Liver (tissue), 9 donors: ENCODE data around the gene EXOC3L2. TPM values are rescaled to one million over a fixed set of nuclear protein-coding genes. Genes with fewer than 3 reads are reported as not detected.

Experiments
- DNase-seq: peaks from one replicate; pipeline ENCODE4 v3.0.0-alpha.2; 2017; ENCODE audit warnings: low spot score
- H3K27ac ChIP-seq, 2 donors: one replicate each; pipeline ENCODE4 v1.7.0; 2013; ENCODE audit warnings: inconsistent platforms in 2 of 2, low read length in 2 of 2, control low read depth in 1 of 2, low read depth in 1 of 2, mild to moderate bottlenecking in 1 of 2
- H3K27me3 ChIP-seq, 4 donors: one replicate each; pipeline versions ENCODE4 v1.6.1 to v1.7.0; 2013; ENCODE audit warnings: low read length in 3 of 4, inconsistent platforms in 1 of 4, mild to moderate bottlenecking in 1 of 4, moderate library complexity in 1 of 4; ENCODE audit not compliant: control insufficient read depth in 4 of 4, insufficient read depth in 4 of 4
- H3K36me3 ChIP-seq, 4 donors: one replicate each; pipeline versions ENCODE4 v1.6.1 to v1.7.0; 2013; ENCODE audit warnings: low read length in 3 of 4, mild to moderate bottlenecking in 3 of 4, low read depth in 1 of 4, moderate library complexity in 1 of 4; ENCODE audit not compliant: control insufficient read depth in 4 of 4, insufficient read depth in 3 of 4
- H3K4me1 ChIP-seq, 4 donors: one replicate each; pipeline versions ENCODE4 v1.6.1 to v1.7.0; 2013; ENCODE audit warnings: low read length in 3 of 4, mild to moderate bottlenecking in 3 of 4, moderate library complexity in 1 of 4; ENCODE audit not compliant: control insufficient read depth in 4 of 4, insufficient read depth in 4 of 4
- H3K4me3 ChIP-seq, 3 donors: one replicate each; pipeline versions ENCODE4 v1.6.1 to v1.7.0; 2013; ENCODE audit warnings: low read length in 3 of 3, control low read depth in 1 of 3, low read depth in 1 of 3, mild to moderate bottlenecking in 1 of 3
- H3K9ac ChIP-seq, 2 donors: one replicate each; pipeline ENCODE4 v1.7.0; 2013; ENCODE audit warnings: low read length in 2 of 2, mild to moderate bottlenecking in 2 of 2, moderate library complexity in 2 of 2, control low read depth in 1 of 2, low read depth in 1 of 2
- H3K9me3 ChIP-seq, 4 donors: one replicate each; pipeline versions ENCODE4 v1.6.1 to v1.7.0; 2013; ENCODE audit warnings: low read length in 3 of 4; ENCODE audit not compliant: control insufficient read depth in 4 of 4
- CTCF ChIP-seq: fragments of 150-350 bp; IDR thresholded peaks from 2 replicates; pipeline ENCODE4 v1.5.1; 2017; ENCODE audit warnings: improper control_type of control experiment, low read depth, low read length; ENCODE audit not compliant: missing input control
- EGR1 ChIP-seq, 2 donors: IDR thresholded peaks; 2 replicates each; pipeline ENCODE4 v1.6.1; 2016 to 2018; ENCODE audit warnings: antibody characterized with exemption in 2 of 2, low read depth in 2 of 2
- FOXA2 ChIP-seq: IDR thresholded peaks from 2 replicates; pipeline ENCODE4 v1.6.1; 2016; ENCODE audit warnings: antibody characterized with exemption
- GABPA ChIP-seq, 2 donors: IDR thresholded peaks in 1 of 2; conservative IDR thresholded peaks in 1 of 2; 2 replicates each; pipeline ENCODE4 v1.6.1; 2016; ENCODE audit warnings: antibody characterized with exemption in 2 of 2, mild to moderate bottlenecking in 1 of 2, moderate library complexity in 1 of 2
- HNF4A ChIP-seq, 2 donors: conservative IDR thresholded peaks; 2 replicates each; pipeline ENCODE4 v1.6.1; 2016; ENCODE audit warnings: antibody characterized with exemption in 2 of 2, mild to moderate bottlenecking in 2 of 2
- JUND ChIP-seq, 2 donors: IDR thresholded peaks; 2 replicates each; pipeline ENCODE4 v1.6.1; 2016; ENCODE audit warnings: antibody characterized with exemption in 2 of 2
- NR2F2 ChIP-seq: IDR thresholded peaks from 2 replicates; pipeline ENCODE4 v1.6.1; 2016; ENCODE audit warnings: antibody characterized with exemption
- REST ChIP-seq: IDR thresholded peaks from 2 replicates; pipeline ENCODE4 v1.6.1; 2016; ENCODE audit warnings: antibody characterized with exemption, mild to moderate bottlenecking
- RXRA ChIP-seq, 2 donors: IDR thresholded peaks; 2 replicates each; pipeline ENCODE4 v1.6.1; 2017 to 2018; ENCODE audit warnings: antibody characterized with exemption in 2 of 2, mild to moderate bottlenecking in 1 of 2
- SP1 ChIP-seq: IDR thresholded peaks from 2 replicates; pipeline ENCODE4 v1.6.1; 2018; ENCODE audit warnings: antibody characterized with exemption, mild to moderate bottlenecking
- WGBS: extraction: QIAGEN DNeasy Blood & Tissue Kit; methylation state at CpG from one replicate; pipeline ENCODE4 v1.1.7; 2013; 5-methylcytosine and 5-hydroxymethylcytosine counted together
- polyA plus RNA-seq, 2 donors: library from polyadenylated mRNA; stranded (reverse) in 1 of 2; unstranded in 1 of 2; fragments of 200-250 nt in 1 of 2; fragments of >200 nt in 1 of 2; fragmentation: Nextera tagmentation in 1 of 2; extraction: Ambion mirVana in 1 of 2; gene quantifications; one replicate each; pipeline versions ENCODE4 v1.2.1 to v1.2.3, GENCODE V29; 2013 to 2015
- total RNA-seq, 2 donors: library from RNA; depleted of rRNA; stranded (reverse); fragments of >200 nt; gene quantifications; one replicate each; pipeline ENCODE4 v1.2.3, GENCODE V29; 2014
- TF ChIP-seq, protein P1 (sequence below): IDR thresholded peaks from 2 replicates; pipeline ENCODE4 v1.6.1; 2016; ENCODE audit warnings: antibody characterized with exemption
- donor health status: healthy.
- donor health status: healthy.
- donor health status: healthy.
- donor health status: healthy.
- donor health status: healthy.

Gene EXOC3L2
- total and polyA plus RNA-seq, 4 donors, result 1.3 to 7.3 (median 4.1) TPM

DNA sequence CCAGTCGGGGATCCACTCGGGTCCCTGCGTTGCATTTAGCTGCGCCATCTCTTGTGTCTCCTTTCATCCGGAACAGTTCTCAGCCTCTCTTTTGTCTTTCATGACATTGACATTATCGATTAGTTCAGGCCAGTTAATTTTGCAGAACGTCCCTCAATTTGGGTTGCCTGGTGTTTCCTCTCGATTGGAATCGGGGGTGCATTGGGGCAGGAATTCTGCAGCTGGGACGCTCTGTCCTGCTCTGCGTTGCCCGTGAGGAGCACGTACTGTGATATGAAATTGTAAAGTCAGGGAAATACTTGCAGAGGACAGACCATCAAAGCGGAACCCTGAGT is 28.3 kb upstream of the EXOC3L2 start:
- peak overlapping the region; percentile 62 to 90 for H3K27ac ChIP-seq

DNA sequence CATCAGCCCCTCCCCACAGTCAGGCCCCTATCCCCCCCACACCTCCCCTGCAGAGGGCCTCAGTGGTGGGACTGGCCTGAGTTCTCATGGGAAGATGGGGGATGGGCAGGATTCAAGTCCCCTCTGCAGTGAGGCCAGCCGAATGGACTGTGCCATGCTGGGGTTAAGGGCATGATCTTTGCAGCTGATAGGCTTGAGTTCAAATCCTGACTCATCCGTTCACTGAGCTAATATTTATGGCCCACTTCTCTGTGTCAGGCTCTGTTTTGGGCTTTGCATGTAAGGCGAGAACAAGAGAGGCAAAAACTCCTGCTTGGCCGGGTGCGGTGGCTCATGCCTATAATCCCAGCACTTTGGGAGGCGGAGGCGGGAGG is 26.5 kb upstream of the EXOC3L2 start:
- Histone ChIP-seq H3K4me1 (peaks cover 8 to 49% (median 31%) of the 10 kb centered on the region in 4 donors), H3K9me3 (no peaks in the 10 kb centered on the region), H3K27me3 (no peaks in the 10 kb centered on the region), H3K4me3 (no peak overlapping the region), H3K27ac (no peak overlapping the region), H3K9ac (no peak overlapping the region), H3K36me3 (peaks cover 0 to 18% (median 9%) of the 10 kb centered on the region in 4 donors)
- peak; percentile 26 to 56 for TF ChIP-seq RXRA (IDR thresholded peaks at IDR 0.05)
- peak; percentile 26 to 49 for TF ChIP-seq HNF4A (conservative IDR thresholded peaks at IDR 0.05)
- TF ChIP-seq SP1, result no peak
- WGBS, result 64% methylated on average over 7 of the region's 7 CpGs
- DNase-seq, result no peak

More for the DNA sequence above, 28.3 kb upstream of the EXOC3L2 start:
- no peaks in the 10 kb centered on the region for H3K27me3 ChIP-seq
- H3K36me3 ChIP-seq, result peaks cover 0 to 16% (median 6%) of the 10 kb centered on the region in 4 donors
- TF ChIP-seq CTCF (no peak), HNF4A (conservative IDR thresholded peaks at IDR 0.05) (no peak), JUND (IDR thresholded peaks at IDR 0.05) (no peak), FOXA2 (no peak), REST (no peak), RXRA (IDR thresholded peaks at IDR 0.05) (no peak), EGR1 (IDR thresholded peaks at IDR 0.05; ENCODE audit: low read depth in 2 of 2) (no peak)
- TF ChIP-seq, protein P1, sequence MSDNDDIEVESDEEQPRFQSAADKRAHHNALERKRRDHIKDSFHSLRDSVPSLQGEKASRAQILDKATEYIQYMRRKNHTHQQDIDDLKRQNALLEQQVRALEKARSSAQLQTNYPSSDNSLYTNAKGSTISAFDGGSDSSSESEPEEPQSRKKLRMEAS, result no peak
- H3K4me3 ChIP-seq, result no peak overlapping the region
- no peaks in the 10 kb centered on the region for H3K9me3 ChIP-seq
- H3K9ac ChIP-seq, result peak overlapping the region in 1 of 2 donors; percentile 68
- WGBS, result 55% methylated on average over 14 of the region's 14 CpGs
- peaks cover 8 to 49% (median 31%) of the 10 kb centered on the region in 4 donors for H3K4me1 ChIP-seq
- no peak for DNase-seq

- H3K27ac ChIP-seq, result no peak overlapping the region
- H3K27me3 ChIP-seq, result no peaks in the 10 kb centered on the region
- H3K9ac ChIP-seq, result no peak overlapping the region
- no peak overlapping the region for H3K4me3 ChIP-seq
- WGBS, result 92% methylated on average over 21 of the region's 21 CpGs
- peaks cover 8 to 47% (median 30%) of the 10 kb centered on the region in 4 donors for H3K4me1 ChIP-seq
- peaks cover 0 to 21% (median 11%) of the 10 kb centered on the region in 4 donors for H3K36me3 ChIP-seq
- TF ChIP-seq GABPA (IDR thresholded peaks at IDR 0.05 in 1 of 2, conservative IDR thresholded peaks at IDR 0.05 in 1 of 2), result no peak
- no peak for TF ChIP-seq RXRA (IDR thresholded peaks at IDR 0.05)
- TF ChIP-seq NR2F2, result no peak
- DNase-seq, result no peak
- no peaks in the 10 kb centered on the region for H3K9me3 ChIP-seq
Measured at GRCh38 chr19:45271098-45271734, 26.0 kb upstream of the EXOC3L2 start.
